ENCODE data around the gene BNC2. TPM values are rescaled to one million over a fixed set of nuclear protein-coding genes. Genes with fewer than 3 reads are reported as not detected.

Gene BNC2
- total and polyA plus RNA-seq, 4 donors: 3.1 to 51.2 (median 16.9) TPM

DNA sequence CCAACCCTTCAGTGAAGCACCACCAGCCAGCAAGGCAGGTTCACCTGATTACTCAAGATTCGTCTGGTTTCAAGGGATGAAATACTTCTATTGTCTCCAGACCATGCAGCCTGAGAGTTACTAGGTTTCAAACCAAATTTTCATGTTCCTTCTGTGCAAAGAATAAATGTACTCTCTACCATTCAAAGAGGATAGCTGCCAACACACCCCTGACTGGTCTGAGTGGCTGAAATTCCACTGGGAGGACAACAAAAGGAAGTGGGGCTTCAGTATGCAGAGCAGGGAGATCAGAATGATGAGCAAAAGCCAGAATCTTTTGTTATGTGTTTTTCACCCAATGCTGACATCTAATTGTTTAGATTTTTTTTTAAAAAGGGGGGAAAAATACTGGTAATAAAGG lies 356.3 kb downstream of the BNC2 start:
- H3K36me3 ChIP-seq (ENCODE audit: control insufficient read depth, insufficient read depth, low read length): no peaks in the 10 kb centered on the region
- H3K9me3 ChIP-seq (ENCODE audit: control insufficient read depth, insufficient read depth, low read length): no peaks in the 10 kb centered on the region
- DNase-seq (ENCODE audit: low read depth in 4 of 6, low spot score in 6 of 6): no peak
- H3K27ac ChIP-seq (ENCODE audit: low read depth, low read length): no peak overlapping the region
- peaks cover 5% of the 10 kb centered on the region for H3K4me1 ChIP-seq (ENCODE audit: control insufficient read depth, insufficient read depth, low read length)
- WGBS (ENCODE audit: insufficient coverage): no CpG with 5 or more reads among the region's 1 CpG
- H3K4me3 ChIP-seq (ENCODE audit: low read depth, low read length): no peak overlapping the region
- H3K27me3 ChIP-seq (ENCODE audit: control insufficient read depth, insufficient read depth, low read length): no peaks in the 10 kb centered on the region

DNA sequence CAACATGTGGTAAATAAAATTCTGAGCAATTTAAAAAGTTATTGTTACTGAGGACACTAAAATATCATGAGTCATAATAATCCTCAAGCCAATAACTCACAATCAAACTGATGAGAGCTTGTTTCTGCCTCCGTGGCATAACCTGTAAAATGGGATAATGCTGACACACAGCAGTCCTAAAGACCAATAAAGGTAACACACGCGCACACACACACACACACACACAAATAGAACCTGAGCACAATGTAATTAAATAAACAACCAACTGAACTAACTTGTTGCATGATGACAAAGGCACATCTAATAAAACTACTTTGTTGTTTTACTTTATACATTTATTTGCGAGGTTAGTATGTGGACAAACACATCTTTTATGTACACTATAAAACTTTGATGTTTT lies 358.2 kb downstream of the BNC2 start:
- DNase-seq (ENCODE audit: low read depth in 4 of 6, low spot score in 6 of 6): no peak
- no peaks in the 10 kb centered on the region for H3K36me3 ChIP-seq (ENCODE audit: control insufficient read depth, insufficient read depth, low read length)
- no peaks in the 10 kb centered on the region for H3K27me3 ChIP-seq (ENCODE audit: control insufficient read depth, insufficient read depth, low read length)
- no peak overlapping the region for H3K4me3 ChIP-seq (ENCODE audit: low read depth, low read length)
- H3K27ac ChIP-seq (ENCODE audit: low read depth, low read length): no peak overlapping the region
- H3K4me1 ChIP-seq (ENCODE audit: control insufficient read depth, insufficient read depth, low read length): peaks cover 5% of the 10 kb centered on the region
- no CpG with 5 or more reads among the region's 4 CpGs for WGBS (ENCODE audit: insufficient coverage)
- no peaks in the 10 kb centered on the region for H3K9me3 ChIP-seq (ENCODE audit: control insufficient read depth, insufficient read depth, low read length)

DNA sequence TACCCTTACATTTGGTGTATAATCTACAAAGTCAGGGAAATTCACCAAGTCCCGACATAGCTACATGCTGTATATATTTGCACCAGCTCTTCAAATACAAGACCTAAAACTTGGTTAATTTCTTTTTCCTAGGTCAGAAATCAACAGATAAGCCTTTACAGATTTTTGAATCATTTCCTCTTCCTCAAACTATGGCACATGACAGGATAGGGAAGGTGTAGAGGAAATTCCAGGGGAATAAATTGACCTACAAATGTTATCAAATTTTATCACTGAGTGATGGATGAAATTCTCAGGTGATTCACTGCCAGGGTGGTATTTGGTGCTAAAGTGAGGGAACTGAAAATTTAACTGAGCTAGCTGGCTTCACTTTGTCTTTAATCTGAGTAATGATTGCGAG lies 360.0 kb downstream of the BNC2 start:
- Histone ChIP-seq H3K27ac (ENCODE audit: low read depth, low read length) (no peak overlapping the region), H3K4me1 (ENCODE audit: control insufficient read depth, insufficient read depth, low read length) (peaks cover 5% of the 10 kb centered on the region), H3K36me3 (ENCODE audit: control insufficient read depth, insufficient read depth, low read length) (no peaks in the 10 kb centered on the region), H3K9me3 (ENCODE audit: control insufficient read depth, insufficient read depth, low read length) (no peaks in the 10 kb centered on the region), H3K27me3 (ENCODE audit: control insufficient read depth, insufficient read depth, low read length) (no peaks in the 10 kb centered on the region), H3K4me3 (ENCODE audit: low read depth, low read length) (no peak overlapping the region)
- 67% methylated on average over 1 of the region's 2 CpGs for WGBS (ENCODE audit: insufficient coverage)
- no peak for DNase-seq (ENCODE audit: low read depth in 4 of 6, low spot score in 6 of 6)

DNA sequence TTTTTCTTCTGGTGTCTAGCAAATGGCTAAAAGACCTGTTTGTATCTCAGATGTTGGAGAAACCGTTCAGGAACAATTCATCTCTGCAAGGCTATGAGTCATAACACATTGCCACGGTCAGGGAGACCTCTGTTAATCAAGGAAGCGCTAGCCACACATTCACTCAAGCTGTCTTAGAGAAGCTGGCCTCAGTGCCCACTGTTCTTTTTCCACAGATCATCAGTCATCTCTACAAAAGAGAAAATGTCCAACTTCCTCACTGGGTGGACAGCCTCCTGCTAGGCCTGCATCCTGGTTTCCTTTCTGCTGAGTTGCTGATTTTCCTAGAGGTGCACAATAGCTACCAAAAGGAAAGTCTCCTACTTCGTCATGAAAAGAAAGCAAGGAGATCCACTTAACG lies 360.5 kb downstream of the BNC2 start:
- Histone ChIP-seq H3K27me3 (ENCODE audit: control insufficient read depth, insufficient read depth, low read length) (no peaks in the 10 kb centered on the region), H3K36me3 (ENCODE audit: control insufficient read depth, insufficient read depth, low read length) (no peaks in the 10 kb centered on the region), H3K4me1 (ENCODE audit: control insufficient read depth, insufficient read depth, low read length) (peaks cover under 1% of the 10 kb centered on the region), H3K9me3 (ENCODE audit: control insufficient read depth, insufficient read depth, low read length) (no peaks in the 10 kb centered on the region), H3K27ac (ENCODE audit: low read depth, low read length) (no peak overlapping the region), H3K4me3 (ENCODE audit: low read depth, low read length) (no peak overlapping the region)
- WGBS (ENCODE audit: insufficient coverage): 65% methylated on average over 3 of the region's 5 CpGs
- DNase-seq (ENCODE audit: low read depth in 4 of 6, low spot score in 6 of 6): no peak

DNA sequence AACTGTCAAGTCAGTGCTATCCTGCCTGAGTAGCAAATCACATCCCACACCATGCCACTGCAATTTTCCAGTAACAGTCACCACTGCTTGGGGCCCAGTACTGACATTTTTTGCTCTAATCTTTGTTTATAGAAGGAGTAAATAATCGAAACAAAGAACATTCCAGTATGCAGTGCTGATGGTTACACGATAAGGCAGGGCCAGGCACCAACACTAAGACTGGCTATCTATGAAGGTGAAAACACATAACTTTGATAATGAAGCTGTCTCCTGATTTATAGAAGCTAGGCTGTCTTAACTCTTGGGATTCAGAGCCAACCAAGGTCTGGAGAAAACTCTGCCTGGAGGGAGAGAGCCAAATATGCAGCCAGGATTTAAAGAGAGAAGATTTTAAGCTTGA lies 365.3 kb downstream of the BNC2 start:
- Histone ChIP-seq H3K9me3 (ENCODE audit: control insufficient read depth, insufficient read depth, low read length) (no peaks in the 10 kb centered on the region), H3K36me3 (ENCODE audit: control insufficient read depth, insufficient read depth, low read length) (no peaks in the 10 kb centered on the region), H3K4me1 (ENCODE audit: control insufficient read depth, insufficient read depth, low read length) (no peaks in the 10 kb centered on the region), H3K27ac (ENCODE audit: low read depth, low read length) (no peak overlapping the region), H3K4me3 (ENCODE audit: low read depth, low read length) (no peak overlapping the region), H3K27me3 (ENCODE audit: control insufficient read depth, insufficient read depth, low read length) (no peaks in the 10 kb centered on the region)
- 64% methylated on average over 2 of the region's 2 CpGs for WGBS (ENCODE audit: insufficient coverage)
- no peak for DNase-seq (ENCODE audit: low read depth in 4 of 6, low spot score in 6 of 6)

DNA sequence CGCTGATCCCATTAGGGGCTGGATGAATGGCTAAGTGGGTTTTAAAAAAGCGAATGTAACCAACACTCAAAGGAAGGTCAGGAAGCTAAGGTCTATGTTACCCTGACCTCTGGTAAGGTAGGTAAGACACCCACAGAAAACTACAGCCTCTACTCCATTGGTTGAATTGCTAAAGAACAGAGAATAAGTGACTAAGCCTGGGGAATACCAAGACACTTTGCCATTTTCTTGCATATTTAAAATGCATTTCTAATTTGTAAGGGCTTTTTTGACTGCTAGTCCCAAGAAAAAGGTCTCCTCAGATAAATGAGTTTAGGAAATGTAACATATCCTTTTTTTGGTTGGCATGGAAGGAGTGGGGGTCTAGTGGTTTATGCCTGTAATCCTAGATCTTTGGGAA lies 368.7 kb downstream of the BNC2 start:
- no peaks in the 10 kb centered on the region for H3K36me3 ChIP-seq (ENCODE audit: control insufficient read depth, insufficient read depth, low read length)
- H3K9me3 ChIP-seq (ENCODE audit: control insufficient read depth, insufficient read depth, low read length): no peaks in the 10 kb centered on the region
- no peaks in the 10 kb centered on the region for H3K4me1 ChIP-seq (ENCODE audit: control insufficient read depth, insufficient read depth, low read length)
- H3K27me3 ChIP-seq (ENCODE audit: control insufficient read depth, insufficient read depth, low read length): no peaks in the 10 kb centered on the region
- WGBS (ENCODE audit: insufficient coverage): 90% methylated on average over 2 of the region's 2 CpGs
- no peak overlapping the region for H3K27ac ChIP-seq (ENCODE audit: low read depth, low read length)
- DNase-seq (ENCODE audit: low read depth in 4 of 6, low spot score in 6 of 6): no peak
- no peak overlapping the region for H3K4me3 ChIP-seq (ENCODE audit: low read depth, low read length)

DNA sequence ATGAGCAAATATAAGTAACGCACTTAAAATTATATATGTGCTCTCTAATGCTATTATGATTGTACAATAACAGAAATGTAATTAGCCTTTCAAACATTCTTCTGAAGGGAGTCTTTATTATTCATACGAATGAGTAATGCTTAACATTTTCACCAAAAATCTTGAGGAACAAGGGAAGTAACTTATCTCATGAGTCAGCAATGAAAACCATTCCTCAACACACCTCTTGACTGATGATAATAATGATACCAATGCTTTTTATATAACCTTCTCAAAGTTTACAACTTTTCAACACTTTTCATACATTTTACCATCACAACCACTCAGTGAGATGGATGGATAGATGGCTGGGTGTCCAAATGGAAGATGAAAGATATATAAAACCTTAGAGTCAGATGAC lies 369.3 kb downstream of the BNC2 start:
- DNase-seq (ENCODE audit: low read depth in 4 of 6, low spot score in 6 of 6): no peak
- Histone ChIP-seq H3K4me1 (ENCODE audit: control insufficient read depth, insufficient read depth, low read length) (no peaks in the 10 kb centered on the region), H3K9me3 (ENCODE audit: control insufficient read depth, insufficient read depth, low read length) (no peaks in the 10 kb centered on the region), H3K4me3 (ENCODE audit: low read depth, low read length) (no peak overlapping the region), H3K36me3 (ENCODE audit: control insufficient read depth, insufficient read depth, low read length) (no peaks in the 10 kb centered on the region), H3K27me3 (ENCODE audit: control insufficient read depth, insufficient read depth, low read length) (no peaks in the 10 kb centered on the region), H3K27ac (ENCODE audit: low read depth, low read length) (no peak overlapping the region)
- WGBS (ENCODE audit: insufficient coverage): no CpG with 5 or more reads among the region's 2 CpGs

DNA sequence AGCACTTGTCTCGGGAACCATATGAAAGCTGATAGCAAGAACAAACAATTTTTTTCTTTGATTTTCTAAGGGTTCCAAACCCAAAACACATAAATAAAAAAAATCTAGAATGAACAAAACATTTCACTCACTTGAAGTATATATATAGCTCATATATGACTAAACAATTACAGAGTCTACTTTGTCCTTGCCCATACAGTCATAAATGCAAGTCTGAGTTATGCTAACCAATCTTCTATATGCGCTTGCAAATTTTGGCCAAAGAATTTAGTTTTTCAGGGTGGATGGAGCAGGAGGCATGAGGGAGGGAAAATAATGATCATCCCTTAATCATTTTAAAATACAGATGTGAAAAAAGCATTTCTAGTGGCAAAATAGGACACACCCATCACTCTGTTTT lies 370.1 kb downstream of the BNC2 start:
- H3K4me1 ChIP-seq (ENCODE audit: control insufficient read depth, insufficient read depth, low read length): no peaks in the 10 kb centered on the region
- H3K9me3 ChIP-seq (ENCODE audit: control insufficient read depth, insufficient read depth, low read length): no peaks in the 10 kb centered on the region
- no peak overlapping the region for H3K27ac ChIP-seq (ENCODE audit: low read depth, low read length)
- DNase-seq (ENCODE audit: low read depth in 4 of 6, low spot score in 6 of 6): no peak
- WGBS (ENCODE audit: insufficient coverage): no CpG with 5 or more reads among the region's 2 CpGs
- no peak overlapping the region for H3K4me3 ChIP-seq (ENCODE audit: low read depth, low read length)
- H3K36me3 ChIP-seq (ENCODE audit: control insufficient read depth, insufficient read depth, low read length): no peaks in the 10 kb centered on the region
- H3K27me3 ChIP-seq (ENCODE audit: control insufficient read depth, insufficient read depth, low read length): no peaks in the 10 kb centered on the region

DNA sequence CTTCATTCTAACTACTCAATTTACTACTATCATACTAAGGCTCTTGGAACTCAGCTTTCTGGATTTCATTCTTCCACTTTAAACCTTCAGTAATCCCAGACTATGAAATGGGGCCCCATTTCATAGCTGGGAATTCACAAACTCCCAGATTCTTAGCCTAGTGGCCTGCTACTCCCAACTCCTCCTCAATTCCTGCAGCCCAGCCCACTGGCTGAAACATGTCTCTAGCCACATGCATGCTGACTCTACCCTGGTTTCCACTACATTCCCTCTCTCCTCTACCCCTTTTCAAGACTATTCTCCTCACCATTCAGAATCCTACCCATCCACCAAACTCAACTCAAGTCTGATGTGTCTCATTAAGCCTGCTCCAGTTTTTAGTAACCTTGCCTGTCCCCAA lies 370.6 kb downstream of the BNC2 start:
- no peaks in the 10 kb centered on the region for H3K36me3 ChIP-seq (ENCODE audit: control insufficient read depth, insufficient read depth, low read length)
- no peaks in the 10 kb centered on the region for H3K4me1 ChIP-seq (ENCODE audit: control insufficient read depth, insufficient read depth, low read length)
- no peaks in the 10 kb centered on the region for H3K27me3 ChIP-seq (ENCODE audit: control insufficient read depth, insufficient read depth, low read length)
- H3K4me3 ChIP-seq (ENCODE audit: low read depth, low read length): no peak overlapping the region
- no peaks in the 10 kb centered on the region for H3K9me3 ChIP-seq (ENCODE audit: control insufficient read depth, insufficient read depth, low read length)
- H3K27ac ChIP-seq (ENCODE audit: low read depth, low read length): no peak overlapping the region
- no peak for DNase-seq (ENCODE audit: low read depth in 4 of 6, low spot score in 6 of 6)

DNA sequence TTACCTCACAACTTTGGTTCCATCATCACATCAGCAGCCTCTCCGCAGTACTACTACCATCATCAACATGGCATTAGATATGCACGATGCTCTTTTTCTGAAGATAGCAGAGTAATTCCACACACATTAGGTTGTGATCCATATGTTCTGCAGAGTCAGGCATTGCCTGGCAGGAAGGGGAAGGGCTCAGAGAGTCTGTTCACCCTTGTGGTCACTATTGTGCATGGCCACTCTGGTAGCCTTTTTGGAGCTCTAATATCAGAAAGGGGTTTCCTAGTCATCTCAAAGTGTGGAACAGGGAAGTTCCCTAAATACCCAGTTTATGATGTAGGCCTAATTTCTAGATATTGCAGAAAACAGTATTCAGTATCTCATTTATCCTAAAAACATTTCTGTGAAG lies 373.6 kb downstream of the BNC2 start:
- DNase-seq (ENCODE audit: low read depth in 4 of 6, low spot score in 6 of 6): no peak
- no peaks in the 10 kb centered on the region for H3K9me3 ChIP-seq (ENCODE audit: control insufficient read depth, insufficient read depth, low read length)
- H3K4me1 ChIP-seq (ENCODE audit: control insufficient read depth, insufficient read depth, low read length): no peaks in the 10 kb centered on the region
- no peak overlapping the region for H3K27ac ChIP-seq (ENCODE audit: low read depth, low read length)
- no peak overlapping the region for H3K4me3 ChIP-seq (ENCODE audit: low read depth, low read length)
- H3K36me3 ChIP-seq (ENCODE audit: control insufficient read depth, insufficient read depth, low read length): no peaks in the 10 kb centered on the region
- no peaks in the 10 kb centered on the region for H3K27me3 ChIP-seq (ENCODE audit: control insufficient read depth, insufficient read depth, low read length)
- WGBS (ENCODE audit: insufficient coverage): no CpG with 5 or more reads among the region's 2 CpGs

Data from spinal cord (tissue), 10 donors.